GM13976 (cell line): ENCODE measurements around the gene ERGIC1.

Experiments used
- DNase-seq: peaks from one replicate; pipeline ENCODE4 v3.0.0; 2012; ENCODE audit warnings: low spot score
- CTCF ChIP-seq: IDR thresholded peaks from 2 replicates; pipeline ENCODE4 v1.5.1; 2012; ENCODE audit warnings: borderline replicate concordance, mild to moderate bottlenecking; ENCODE audit not compliant: insufficient read depth; ENCODE audit errors: extremely low read depth, missing control alignments, control extremely low read depth
- in situ Hi-C: fragments of 300-500 bp; cut with MboI; formaldehyde crosslinking; loops from one replicate; pipeline ENCODE4 v1.12.0; 2022; ENCODE audit warnings: low sequenced_read_pairs, mixed read lengths, inconsistent platforms; ENCODE audit not compliant: unreplicated experiment

ERGIC1 gene

GRCh38 chr5:172918421-172919371, 84.6 kb downstream of the ERGIC1 start:
- in situ Hi-C loops, result no loop called here
- no peak for DNase-seq
- TF ChIP-seq CTCF, result no peak

DNA sequence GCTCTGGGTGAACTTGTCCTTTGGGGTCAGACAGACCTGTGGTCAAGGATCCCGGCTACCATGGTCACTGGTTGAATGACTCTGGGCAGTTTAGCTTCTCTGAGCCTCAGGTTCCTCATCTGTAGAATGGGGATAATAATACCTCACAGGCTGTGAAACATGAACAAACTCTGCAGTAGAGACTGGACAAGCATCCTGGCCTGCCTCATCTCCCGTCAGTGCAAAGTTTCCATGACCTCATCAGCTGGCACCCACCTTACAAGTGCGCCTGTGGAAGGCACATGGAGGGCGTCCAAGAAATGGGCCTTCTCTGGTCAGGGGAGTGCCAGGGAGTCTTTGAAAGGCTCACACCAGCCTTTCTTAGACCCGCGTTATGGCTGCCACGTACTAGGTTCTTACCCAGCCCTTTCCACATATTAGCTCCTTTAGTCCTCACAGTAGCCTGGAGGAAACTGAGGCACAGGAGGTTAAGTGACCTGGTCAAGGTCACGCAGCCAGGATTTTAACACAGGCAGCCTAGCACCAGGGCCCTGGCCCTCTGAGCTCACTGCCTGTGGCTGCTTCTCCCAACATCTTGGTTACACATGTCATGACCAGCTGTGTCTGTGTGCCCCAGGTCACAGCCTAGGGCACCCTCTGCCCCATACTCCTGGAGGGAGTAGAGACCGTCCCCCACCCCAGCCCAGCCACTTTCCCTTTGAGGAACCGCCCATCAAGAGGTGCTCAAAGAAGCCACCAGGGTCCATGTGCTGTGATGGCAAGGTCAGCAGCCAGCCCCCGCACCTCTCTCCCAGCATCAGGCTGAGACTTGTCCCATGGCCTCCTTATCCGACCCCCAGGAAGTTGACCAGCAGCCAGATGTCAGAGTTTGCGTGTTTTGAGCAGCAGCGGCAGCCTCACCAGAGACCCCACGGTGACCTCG, 85.7 kb downstream of the ERGIC1 start:
- no peak for DNase-seq
- in situ Hi-C loops, result loop anchor here (10.0 kb wide), 1 partner anchor 435 kb away; no protein-coding TSS in a partner anchor
- no peak for TF ChIP-seq CTCF

DNA sequence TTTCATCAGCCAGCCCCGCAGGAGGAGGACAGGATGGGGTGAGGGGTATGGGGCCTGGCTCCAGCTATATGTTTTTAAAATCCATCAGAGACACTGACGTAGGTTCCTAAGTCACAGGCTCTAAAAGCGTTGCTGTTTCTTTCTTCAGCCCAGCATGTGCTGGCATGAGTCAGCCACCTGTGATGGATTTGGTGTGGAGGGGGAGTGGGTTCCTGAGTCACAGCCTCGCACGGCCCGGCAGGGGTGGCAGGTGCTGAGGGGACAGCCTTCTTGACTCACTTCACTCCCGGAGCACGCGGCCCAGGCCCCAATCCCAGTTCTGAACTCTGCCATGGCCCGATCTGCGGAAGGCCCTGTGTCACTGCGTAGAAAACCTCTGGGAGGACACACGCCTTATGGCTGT, 86.4 kb downstream of the ERGIC1 start:
- in situ Hi-C loops, result loop anchor here (10.0 kb wide), 1 partner anchor 436 kb away; no protein-coding TSS in a partner anchor
- DNase-seq, result no peak
- TF ChIP-seq CTCF, result no peak

- no peak for TF ChIP-seq CTCF
- DNase-seq, result no peak
- in situ Hi-C loops, result loop anchor here (10.0 kb wide), 1 partner anchor 436 kb away; no protein-coding TSS in a partner anchor
Observed at GRCh38 chr5:172920995-172921394, 86.9 kb downstream of the ERGIC1 start.

- in situ Hi-C loops, result loop anchor here (10.0 kb wide), 1 partner anchor 437 kb away; no protein-coding TSS in a partner anchor
- no peak for TF ChIP-seq CTCF
- DNase-seq, result no peak
Observed at GRCh38 chr5:172921906-172922305, 87.9 kb downstream of the ERGIC1 start.

GRCh38 chr5:172923539-172923938, 89.5 kb downstream of the ERGIC1 start:
- in situ Hi-C loops, result loop anchor here (10.0 kb wide), 1 partner anchor 439 kb away; no protein-coding TSS in a partner anchor
- no peak for DNase-seq
- no peak for TF ChIP-seq CTCF
